ENCODE data around the gene OR2A2. TPM values are rescaled to one million over a fixed set of nuclear protein-coding genes. Genes with fewer than 3 reads are reported as not detected.
A peak's percentile ranks its signal among the peaks of the same experiment; 100 is the strongest.

Gene OR2A2
- polyA plus RNA-seq (2013, experiment 1 of 2) = not detected
- polyA plus RNA-seq (2013, experiment 2 of 2) = not detected

GRCh38 chr7:144109283-144109682 lies at the start of gene OR2A2:
OR2A2 (plus strand) TSS chr7:144109583; CDS start chr7:144109583, 0 bp downstream.
- Histone ChIP-seq H2AK5ac (ENCODE audit: low read length) (no peak within 1 kb of the TSS), H3K18ac (ENCODE audit: low read length) (no peak within 1 kb of the TSS), H3K27ac (ENCODE audit: low read depth, low read length) (no peak within 1 kb of the TSS), H3K4me3 (ENCODE audit: low read length) (no peak within 1 kb of the TSS), H2BK120ac (ENCODE audit: low read depth, low read length) (no peak within 1 kb of the TSS), H4K5ac (ENCODE audit: low read length) (no peak within 1 kb of the TSS), H3K79me2 (ENCODE audit: control insufficient read depth, insufficient read depth, low read length) (no peaks in the 10 kb centered on the region), H3K79me1 (ENCODE audit: low read length) (no peaks in the 10 kb centered on the region), H3K36me3 (ENCODE audit: control insufficient read depth, insufficient read depth, low read length) (no peaks in the 10 kb centered on the region), H3K27me3 (ENCODE audit: insufficient read depth, low read length, poor library complexity) (no peaks in the 10 kb centered on the region), H3K4me1 (ENCODE audit: control insufficient read depth, low read depth, low read length) (no peaks in the 10 kb centered on the region), H2BK15ac (replicated peaks; ENCODE audit: low read depth) (no peak within 1 kb of the TSS), H2BK5ac (ENCODE audit: low read length) (no peak within 1 kb of the TSS), H3K9ac (ENCODE audit: low read length) (no peak within 1 kb of the TSS), H3K56ac (ENCODE audit: low read length) (no peak within 1 kb of the TSS), H4K8ac (ENCODE audit: low read depth, low read length) (no peak within 1 kb of the TSS), H3K4ac (ENCODE audit: low read depth, low read length) (no peak within 1 kb of the TSS), H3K4me2 (ENCODE audit: low read length) (no peak within 1 kb of the TSS), H3K23ac (ENCODE audit: low read length) (no peak within 1 kb of the TSS)
- DNase-seq = no peak
- no CpG with 5 or more reads among the region's 2 CpGs for WGBS (ENCODE audit: extremely low coverage, insufficient coverage, low lambda C conversion rate)

GRCh38 chr7:144063710-144064109 lies 45.7 kb upstream of the OR2A2 start:
- Histone ChIP-seq H3K4me3 (ENCODE audit: low read length) (no peak overlapping the region), H2BK15ac (replicated peaks; ENCODE audit: low read depth) (no peak overlapping the region), H3K4me1 (ENCODE audit: control insufficient read depth, low read depth, low read length) (no peaks in the 10 kb centered on the region), H2BK120ac (ENCODE audit: low read depth, low read length) (no peak overlapping the region), H3K9ac (ENCODE audit: low read length) (no peak overlapping the region), H3K23ac (ENCODE audit: low read length) (no peak overlapping the region), H3K4me2 (ENCODE audit: low read length) (no peak overlapping the region), H3K27ac (ENCODE audit: low read depth, low read length) (no peak overlapping the region), H4K5ac (ENCODE audit: low read length) (no peak overlapping the region), H2BK5ac (ENCODE audit: low read length) (no peak overlapping the region), H3K27me3 (ENCODE audit: insufficient read depth, low read length, poor library complexity) (no peaks in the 10 kb centered on the region), H3K36me3 (ENCODE audit: control insufficient read depth, insufficient read depth, low read length) (no peaks in the 10 kb centered on the region), H3K56ac (ENCODE audit: low read length) (no peak overlapping the region), H3K79me1 (ENCODE audit: low read length) (no peaks in the 10 kb centered on the region), H2AK5ac (ENCODE audit: low read length) (no peak overlapping the region), H4K8ac (ENCODE audit: low read depth, low read length) (no peak overlapping the region), H3K4ac (ENCODE audit: low read depth, low read length) (no peak overlapping the region), H3K18ac (ENCODE audit: low read length) (no peak overlapping the region), H3K79me2 (ENCODE audit: control insufficient read depth, insufficient read depth, low read length) (no peaks in the 10 kb centered on the region)
- no CpG with 5 or more reads among the region's 3 CpGs for WGBS (ENCODE audit: extremely low coverage, insufficient coverage, low lambda C conversion rate)
- peak; percentile 33 for DNase-seq

GRCh38 chr7:144069511-144069910 lies 39.9 kb upstream of the OR2A2 start, which contains the start of gene OR2A25:
OR2A25 (plus strand) TSS chr7:144069811; CDS start chr7:144074220, 4,409 bp downstream.
- no peak within 1 kb of the TSS for H2AK5ac ChIP-seq (ENCODE audit: low read length)
- H2BK120ac ChIP-seq (ENCODE audit: low read depth, low read length) = no peak within 1 kb of the TSS
- no peak within 1 kb of the TSS for H4K8ac ChIP-seq (ENCODE audit: low read depth, low read length)
- H3K79me2 ChIP-seq (ENCODE audit: control insufficient read depth, insufficient read depth, low read length) = no peaks in the 10 kb centered on the region
- no peaks in the 10 kb centered on the region for H3K27me3 ChIP-seq (ENCODE audit: insufficient read depth, low read length, poor library complexity)
- H3K23ac ChIP-seq (ENCODE audit: low read length) = no peak within 1 kb of the TSS
- no peak within 1 kb of the TSS for H3K56ac ChIP-seq (ENCODE audit: low read length)
- no peaks in the 10 kb centered on the region for H3K36me3 ChIP-seq (ENCODE audit: control insufficient read depth, insufficient read depth, low read length)
- no peak within 1 kb of the TSS for H4K5ac ChIP-seq (ENCODE audit: low read length)
- H3K18ac ChIP-seq (ENCODE audit: low read length) = no peak within 1 kb of the TSS
- DNase-seq = no peak
- H3K4me3 ChIP-seq (ENCODE audit: low read length) = no peak within 1 kb of the TSS
- no peak within 1 kb of the TSS for H3K4me2 ChIP-seq (ENCODE audit: low read length)
- H3K27ac ChIP-seq (ENCODE audit: low read depth, low read length) = no peak within 1 kb of the TSS
- WGBS (ENCODE audit: extremely low coverage, insufficient coverage, low lambda C conversion rate) = no CpG with 5 or more reads among the region's 1 CpG
- no peak within 1 kb of the TSS for H3K9ac ChIP-seq (ENCODE audit: low read length)
- H2BK5ac ChIP-seq (ENCODE audit: low read length) = no peak within 1 kb of the TSS
- no peaks in the 10 kb centered on the region for H3K4me1 ChIP-seq (ENCODE audit: control insufficient read depth, low read depth, low read length)
- H2BK15ac ChIP-seq (replicated peaks; ENCODE audit: low read depth) = no peak within 1 kb of the TSS
- no peak within 1 kb of the TSS for H3K4ac ChIP-seq (ENCODE audit: low read depth, low read length)
- H3K79me1 ChIP-seq (ENCODE audit: low read length) = no peaks in the 10 kb centered on the region

GRCh38 chr7:144069953-144070352 lies 39.4 kb upstream of the OR2A2 start:
- Histone ChIP-seq H3K4me2 (ENCODE audit: low read length) (no peak overlapping the region), H2BK5ac (ENCODE audit: low read length) (no peak overlapping the region), H4K8ac (ENCODE audit: low read depth, low read length) (no peak overlapping the region), H3K79me1 (ENCODE audit: low read length) (no peaks in the 10 kb centered on the region), H2AK5ac (ENCODE audit: low read length) (no peak overlapping the region), H3K56ac (ENCODE audit: low read length) (no peak overlapping the region), H3K79me2 (ENCODE audit: control insufficient read depth, insufficient read depth, low read length) (no peaks in the 10 kb centered on the region), H3K4me3 (ENCODE audit: low read length) (no peak overlapping the region), H2BK15ac (replicated peaks; ENCODE audit: low read depth) (no peak overlapping the region), H3K36me3 (ENCODE audit: control insufficient read depth, insufficient read depth, low read length) (no peaks in the 10 kb centered on the region), H3K27me3 (ENCODE audit: insufficient read depth, low read length, poor library complexity) (no peaks in the 10 kb centered on the region), H3K9ac (ENCODE audit: low read length) (no peak overlapping the region), H3K27ac (ENCODE audit: low read depth, low read length) (no peak overlapping the region), H3K4me1 (ENCODE audit: control insufficient read depth, low read depth, low read length) (no peaks in the 10 kb centered on the region), H3K23ac (ENCODE audit: low read length) (no peak overlapping the region), H3K4ac (ENCODE audit: low read depth, low read length) (no peak overlapping the region), H3K18ac (ENCODE audit: low read length) (no peak overlapping the region), H2BK120ac (ENCODE audit: low read depth, low read length) (no peak overlapping the region), H4K5ac (ENCODE audit: low read length) (no peak overlapping the region)
- no peak for DNase-seq
- no CpG with 5 or more reads among the region's 2 CpGs for WGBS (ENCODE audit: extremely low coverage, insufficient coverage, low lambda C conversion rate)

GRCh38 chr7:144074374-144074773 lies 35.0 kb upstream of the OR2A2 start:
- Histone ChIP-seq H3K79me2 (ENCODE audit: control insufficient read depth, insufficient read depth, low read length) (no peaks in the 10 kb centered on the region), H2BK15ac (replicated peaks; ENCODE audit: low read depth) (no peak overlapping the region), H3K27me3 (ENCODE audit: insufficient read depth, low read length, poor library complexity) (no peaks in the 10 kb centered on the region), H3K79me1 (ENCODE audit: low read length) (no peaks in the 10 kb centered on the region), H3K56ac (ENCODE audit: low read length) (no peak overlapping the region), H3K4me1 (ENCODE audit: control insufficient read depth, low read depth, low read length) (no peaks in the 10 kb centered on the region), H3K27ac (ENCODE audit: low read depth, low read length) (no peak overlapping the region), H3K4ac (ENCODE audit: low read depth, low read length) (no peak overlapping the region), H2AK5ac (ENCODE audit: low read length) (no peak overlapping the region), H2BK5ac (ENCODE audit: low read length) (no peak overlapping the region), H4K5ac (ENCODE audit: low read length) (no peak overlapping the region), H3K9ac (ENCODE audit: low read length) (no peak overlapping the region), H3K23ac (ENCODE audit: low read length) (no peak overlapping the region), H3K18ac (ENCODE audit: low read length) (no peak overlapping the region), H3K4me2 (ENCODE audit: low read length) (no peak overlapping the region), H3K4me3 (ENCODE audit: low read length) (no peak overlapping the region), H3K36me3 (ENCODE audit: control insufficient read depth, insufficient read depth, low read length) (no peaks in the 10 kb centered on the region), H4K8ac (ENCODE audit: low read depth, low read length) (no peak overlapping the region), H2BK120ac (ENCODE audit: low read depth, low read length) (no peak overlapping the region)
- WGBS (ENCODE audit: extremely low coverage, insufficient coverage, low lambda C conversion rate) = no CpG with 5 or more reads among the region's 8 CpGs
- no peak for DNase-seq

GRCh38 chr7:144085978-144086377 lies 23.4 kb upstream of the OR2A2 start, which contains the start of gene OR2A12:
OR2A12 (plus strand) TSS chr7:144086278; CDS start chr7:144095108, 8,830 bp downstream.
- no peak within 1 kb of the TSS for H3K23ac ChIP-seq (ENCODE audit: low read length)
- no peak within 1 kb of the TSS for H3K4me3 ChIP-seq (ENCODE audit: low read length)
- no peak for DNase-seq
- H2BK120ac ChIP-seq (ENCODE audit: low read depth, low read length) = no peak within 1 kb of the TSS
- no peak within 1 kb of the TSS for H2BK5ac ChIP-seq (ENCODE audit: low read length)
- H2AK5ac ChIP-seq (ENCODE audit: low read length) = no peak within 1 kb of the TSS
- no peaks in the 10 kb centered on the region for H3K79me2 ChIP-seq (ENCODE audit: control insufficient read depth, insufficient read depth, low read length)
- H3K36me3 ChIP-seq (ENCODE audit: control insufficient read depth, insufficient read depth, low read length) = no peaks in the 10 kb centered on the region
- no peak within 1 kb of the TSS for H3K56ac ChIP-seq (ENCODE audit: low read length)
- no peaks in the 10 kb centered on the region for H3K4me1 ChIP-seq (ENCODE audit: control insufficient read depth, low read depth, low read length)
- H3K18ac ChIP-seq (ENCODE audit: low read length) = no peak within 1 kb of the TSS
- H2BK15ac ChIP-seq (replicated peaks; ENCODE audit: low read depth) = no peak within 1 kb of the TSS
- no peak within 1 kb of the TSS for H4K8ac ChIP-seq (ENCODE audit: low read depth, low read length)
- no peaks in the 10 kb centered on the region for H3K79me1 ChIP-seq (ENCODE audit: low read length)
- no peak within 1 kb of the TSS for H3K27ac ChIP-seq (ENCODE audit: low read depth, low read length)
- H3K4ac ChIP-seq (ENCODE audit: low read depth, low read length) = no peak within 1 kb of the TSS
- H3K27me3 ChIP-seq (ENCODE audit: insufficient read depth, low read length, poor library complexity) = no peaks in the 10 kb centered on the region
- no peak within 1 kb of the TSS for H3K9ac ChIP-seq (ENCODE audit: low read length)
- no peak within 1 kb of the TSS for H3K4me2 ChIP-seq (ENCODE audit: low read length)
- H4K5ac ChIP-seq (ENCODE audit: low read length) = no peak within 1 kb of the TSS
- no CpG with 5 or more reads among the region's 2 CpGs for WGBS (ENCODE audit: extremely low coverage, insufficient coverage, low lambda C conversion rate)

Measured in mesendoderm (in vitro differentiated cells).